Hepatocyte (in vitro differentiated cells): ENCODE data around the gene PTPRD. TPM values are rescaled to one million over a fixed set of nuclear protein-coding genes. Genes with fewer than 3 reads are reported as not detected.

Experiments used
- DNase-seq: peaks from one replicate; pipeline ENCODE4 v3.0.0-alpha.2; 2016; ENCODE audit warnings: low spot score
- H2AFZ ChIP-seq: fragments of 200-600 bp; sonication (generic); 2 replicates; pipeline ENCODE4 v1.6.0; 2016; ENCODE audit warnings: antibody characterized with exemption, mild to moderate bottlenecking
- H3K27ac ChIP-seq: fragments of 200-600 bp; sonication (generic); 2 replicates; pipeline ENCODE4 v1.5.1; 2016; ENCODE audit warnings: mild to moderate bottlenecking
- H3K27me3 ChIP-seq: fragments of 200-600 bp; sonication (generic); 2 replicates; pipeline ENCODE4 v1.6.1; 2016
- H3K36me3 ChIP-seq: fragments of 200-600 bp; sonication (generic); replicated peaks from 2 replicates; pipeline ENCODE4 v1.5.1; 2016; ENCODE audit warnings: low read depth; ENCODE audit not compliant: insufficient read depth
- H3K4me1 ChIP-seq: fragments of 200-600 bp; sonication (generic); 2 replicates; pipeline ENCODE4 v1.5.1; 2016; ENCODE audit warnings: mild to moderate bottlenecking, moderate library complexity; ENCODE audit not compliant: insufficient read depth
- H3K4me2 ChIP-seq: fragments of 200-600 bp; sonication (generic); 2 replicates; pipeline ENCODE4 v1.6.0; 2016
- H3K4me3 ChIP-seq: fragments of 200-600 bp; sonication (generic); 2 replicates; pipeline ENCODE4 v1.5.1; 2016; ENCODE audit warnings: mild to moderate bottlenecking
- H3K79me2 ChIP-seq: fragments of 200-600 bp; sonication (generic); 2 replicates; pipeline ENCODE4 v1.6.0; 2017; ENCODE audit warnings: mild to moderate bottlenecking
- H3K9me2 ChIP-seq: fragments of 200-600 bp; sonication (generic); replicated peaks from 2 replicates; pipeline ENCODE4 v1.6.0; 2017; ENCODE audit warnings: mild to moderate bottlenecking; ENCODE audit not compliant: insufficient read depth
- H3K9me3 ChIP-seq: fragments of 200-600 bp; sonication (generic); 2 replicates; pipeline ENCODE4 v1.5.1; 2016; ENCODE audit warnings: low read depth, mild to moderate bottlenecking
- H4K20me1 ChIP-seq: fragments of 200-600 bp; sonication (generic); 2 replicates; pipeline ENCODE4 v1.6.0; 2016; ENCODE audit warnings: mild to moderate bottlenecking; ENCODE audit not compliant: insufficient read depth, poor library complexity, severe bottlenecking
- CTCF ChIP-seq: fragments of 200-600 bp; sonication (generic); IDR thresholded peaks from 2 replicates; pipeline ENCODE4 v1.5.1; 2016; ENCODE audit warnings: antibody characterized with exemption, mild to moderate bottlenecking; ENCODE audit not compliant: poor library complexity
- EZH2 ChIP-seq: fragments of 200-600 bp; sonication (generic); IDR thresholded peaks from 2 replicates; pipeline ENCODE4 v1.6.1; 2016; ENCODE audit warnings: antibody characterized with exemption, mild to moderate bottlenecking, borderline replicate concordance
- EZH2phosphoT487 ChIP-seq: fragments of 200-600 bp; sonication (generic); IDR thresholded peaks from one replicate; pipeline ENCODE4 v1.6.1; 2018; ENCODE audit warnings: antibody characterized with exemption, mild to moderate bottlenecking, low read depth, moderate library complexity; ENCODE audit not compliant: unreplicated experiment, severe bottlenecking
- WGBS: methylation state at CpG from one replicate; pipeline ENCODE4 v1.1.6; 2016; ENCODE audit warnings: low lambda C conversion rate; ENCODE audit errors: missing lambda C conversion rate; 5-methylcytosine and 5-hydroxymethylcytosine counted together
- polyA plus RNA-seq: library from polyadenylated mRNA; unstranded; fragments of >200 nt; fragmentation: Nextera tagmentation; extraction: Ambion mirVana; gene quantifications from 2 replicates; pipeline ENCODE4 v1.2.1, GENCODE V29; 2016
- total RNA-seq: library from RNA; depleted of rRNA; stranded (reverse); fragments of >200 nt; gene quantifications from 2 replicates; pipeline ENCODE4 v1.2.3, GENCODE V29; 2014

Gene PTPRD
- total and polyA plus RNA-seq, 2 experiments from 2014 or later: 6.5 to 77.6 TPM

DNA sequence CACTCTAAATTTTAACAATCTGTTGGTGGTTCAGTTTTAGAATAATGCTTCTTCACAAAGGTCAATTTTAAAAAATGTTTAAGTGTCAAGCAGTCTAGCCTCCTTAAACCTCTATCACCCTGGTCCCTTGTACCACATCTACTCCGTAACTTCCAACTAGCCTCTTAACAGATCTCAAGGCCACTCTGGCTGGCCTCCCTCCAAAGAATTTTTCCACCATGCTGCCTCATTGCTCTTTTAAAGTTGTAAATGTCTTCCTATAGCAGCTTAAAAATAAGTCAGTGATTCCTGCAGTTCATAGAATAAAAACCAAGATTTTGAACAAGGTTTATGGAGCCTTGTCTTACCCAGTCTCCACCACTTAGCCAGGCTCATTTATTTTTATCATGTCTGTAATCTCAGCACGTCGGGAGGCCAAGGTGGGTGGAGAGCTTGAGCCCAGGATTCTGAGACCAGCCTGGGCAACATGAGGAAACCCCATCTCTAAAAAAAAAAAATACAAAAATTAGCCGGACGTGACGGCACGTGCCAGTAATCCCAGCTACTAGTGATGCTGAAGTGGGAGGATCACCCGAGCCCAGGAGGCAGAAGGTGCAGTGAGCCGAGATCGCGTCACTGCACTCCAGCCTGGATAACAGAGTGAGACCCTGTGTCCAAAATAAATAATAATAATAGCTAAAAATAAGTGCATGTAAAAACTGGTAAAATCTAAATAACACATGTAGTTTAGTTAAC lies 1888.4 kb downstream of the PTPRD start:
- DNase-seq: no peak
- H3K4me3 ChIP-seq: no peak overlapping the region
- TF ChIP-seq EZH2 (no peak), EZH2phosphoT487 (no peak), CTCF (no peak)
- 65% methylated on average over 11 of the region's 11 CpGs for WGBS
- no peaks in the 10 kb centered on the region for H3K27me3 ChIP-seq
- H2AFZ ChIP-seq: no peak overlapping the region
- H3K79me2 ChIP-seq: no peaks in the 10 kb centered on the region
- H3K9me3 ChIP-seq: no peaks in the 10 kb centered on the region
- H3K36me3 ChIP-seq: no peaks in the 10 kb centered on the region
- H3K27ac ChIP-seq: no peak overlapping the region
- H3K4me1 ChIP-seq: no peaks in the 10 kb centered on the region
- no peaks in the 10 kb centered on the region for H4K20me1 ChIP-seq
- H3K4me2 ChIP-seq: no peak overlapping the region
- no peaks in the 10 kb centered on the region for H3K9me2 ChIP-seq

DNA sequence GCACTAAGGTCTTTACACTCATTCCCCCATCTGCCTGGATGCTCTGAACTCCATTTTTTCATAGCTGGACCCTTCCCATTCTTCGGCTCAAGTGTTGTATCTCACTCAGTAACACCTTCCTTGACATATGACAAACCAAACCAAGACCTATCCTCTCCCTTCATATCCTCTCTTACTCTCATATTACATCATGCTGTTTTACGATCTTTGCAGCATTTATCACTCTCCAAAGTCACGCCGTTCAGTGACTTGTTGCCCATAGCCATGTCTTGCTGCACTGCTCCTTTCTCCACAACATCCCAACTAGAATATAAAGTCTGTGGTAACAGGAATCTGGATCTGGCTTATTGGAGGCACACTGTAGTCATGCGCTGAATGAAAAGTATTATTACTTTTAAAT lies 1889.6 kb downstream of the PTPRD start:
- H3K9me2 ChIP-seq: no peaks in the 10 kb centered on the region
- no peak overlapping the region for H2AFZ ChIP-seq
- no peaks in the 10 kb centered on the region for H3K79me2 ChIP-seq
- no peaks in the 10 kb centered on the region for H3K27me3 ChIP-seq
- no peak overlapping the region for H3K4me2 ChIP-seq
- TF ChIP-seq EZH2phosphoT487 (no peak), EZH2 (no peak), CTCF (no peak)
- no peak for DNase-seq
- H3K27ac ChIP-seq: no peak overlapping the region
- no peaks in the 10 kb centered on the region for H3K36me3 ChIP-seq
- no peaks in the 10 kb centered on the region for H3K4me1 ChIP-seq
- WGBS: 63% methylated on average over 5 of the region's 5 CpGs
- no peak overlapping the region for H3K4me3 ChIP-seq
- H4K20me1 ChIP-seq: no peaks in the 10 kb centered on the region
- H3K9me3 ChIP-seq: no peaks in the 10 kb centered on the region

DNA sequence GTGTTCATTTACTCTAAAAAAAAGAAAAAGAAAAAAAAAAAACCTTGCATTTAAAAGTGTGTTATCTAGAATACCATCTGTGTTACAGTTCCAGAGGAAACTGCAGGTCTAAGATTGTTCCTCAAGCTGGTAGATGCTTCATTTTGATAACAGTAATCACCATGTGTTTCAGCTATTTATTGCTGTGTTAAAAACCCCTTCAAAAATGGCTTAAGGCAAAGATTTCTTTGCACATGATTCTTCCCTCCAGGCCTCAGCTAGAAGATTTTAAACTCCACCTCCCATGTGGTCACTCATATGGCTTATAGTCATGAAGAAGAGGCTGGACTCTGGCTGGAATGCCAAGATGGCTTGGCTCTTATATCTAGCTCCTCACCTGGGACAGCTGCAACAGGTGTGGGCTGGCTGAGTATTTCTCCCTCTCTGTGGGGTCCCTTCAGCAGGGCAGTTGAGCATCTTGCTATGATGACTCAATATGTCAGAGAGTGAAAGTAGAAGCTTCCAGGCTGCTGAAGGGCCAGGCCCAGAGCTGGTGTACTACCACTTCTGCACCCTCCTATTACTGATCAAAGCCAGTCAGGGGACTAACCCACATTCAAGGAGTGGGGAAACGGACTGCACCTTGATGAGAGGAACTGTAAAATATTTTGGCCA lies 1892.8 kb downstream of the PTPRD start:
- H3K27ac ChIP-seq: no peak overlapping the region
- no peaks in the 10 kb centered on the region for H3K9me2 ChIP-seq
- H3K27me3 ChIP-seq: no peaks in the 10 kb centered on the region
- H3K4me2 ChIP-seq: no peak overlapping the region
- no peaks in the 10 kb centered on the region for H3K36me3 ChIP-seq
- no peaks in the 10 kb centered on the region for H3K4me1 ChIP-seq
- no peaks in the 10 kb centered on the region for H4K20me1 ChIP-seq
- no peak overlapping the region for H2AFZ ChIP-seq
- no peaks in the 10 kb centered on the region for H3K79me2 ChIP-seq
- no peaks in the 10 kb centered on the region for H3K9me3 ChIP-seq
- 96% methylated on average over 1 of the region's 1 CpG for WGBS
- TF ChIP-seq EZH2phosphoT487: no peak
- H3K4me3 ChIP-seq: no peak overlapping the region
- DNase-seq: no peak

DNA sequence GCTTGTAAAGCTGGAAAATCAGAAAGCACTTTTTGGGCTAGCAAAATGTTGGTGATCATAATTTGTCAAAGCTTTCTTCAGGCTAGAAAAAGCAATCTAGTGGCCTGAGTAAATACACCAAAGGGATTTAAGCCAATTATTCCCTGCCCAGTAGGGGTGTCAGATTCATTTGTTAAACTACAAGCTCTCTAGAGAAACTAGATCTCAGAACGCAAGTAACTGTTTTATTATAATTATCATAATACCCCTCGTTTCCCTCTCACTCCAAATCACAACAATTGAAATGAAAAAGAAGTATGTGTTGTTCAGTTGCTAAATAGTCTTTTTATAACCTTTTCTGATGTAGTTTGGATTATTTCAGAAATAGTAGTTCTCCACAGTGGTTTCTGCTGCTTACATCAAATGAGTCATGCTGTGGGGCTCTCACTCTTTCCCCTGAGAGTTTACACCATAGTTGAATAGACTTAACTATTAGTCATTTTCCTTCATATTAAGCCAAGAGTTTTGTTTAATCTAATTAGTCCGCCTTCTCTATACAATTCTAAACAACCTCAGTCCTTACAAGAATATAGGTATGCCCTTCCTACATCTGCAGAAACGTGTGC lies 1894.6 kb downstream of the PTPRD start:
- H2AFZ ChIP-seq: no peak overlapping the region
- H3K79me2 ChIP-seq: no peaks in the 10 kb centered on the region
- H3K27ac ChIP-seq: no peak overlapping the region
- no peaks in the 10 kb centered on the region for H3K9me3 ChIP-seq
- no peaks in the 10 kb centered on the region for H3K27me3 ChIP-seq
- H3K36me3 ChIP-seq: no peaks in the 10 kb centered on the region
- H3K9me2 ChIP-seq: no peaks in the 10 kb centered on the region
- H3K4me2 ChIP-seq: no peak overlapping the region
- H4K20me1 ChIP-seq: no peaks in the 10 kb centered on the region
- no peaks in the 10 kb centered on the region for H3K4me1 ChIP-seq
- TF ChIP-seq EZH2phosphoT487: no peak
- TF ChIP-seq EZH2: no peak
- no peak for TF ChIP-seq CTCF
- H3K4me3 ChIP-seq: no peak overlapping the region
- peak; percentile 11 for DNase-seq
- 64% methylated on average over 4 of the region's 4 CpGs for WGBS
